HG03378 (cell line): ENCODE data around the gene PUS7L.
"Not testable (repeated sequence)": the region's sequence is repeated elsewhere in the genome, so short reads cannot be mapped to it uniquely, and the experiment has no call there.

Experiments used
- ATAC-seq: cut with Tn5 transposase; IDR thresholded peaks from one replicate; pipeline ENCODE4 v1.9.1; 2021; ENCODE audit warnings: mild to moderate bottlenecking, moderate library complexity; ENCODE audit not compliant: unreplicated experiment

The PUS7L gene

GRCh38 chr12:43750814-43751213 is 7.8 kb downstream of the PUS7L start:
- no peak for ATAC-seq

DNA sequence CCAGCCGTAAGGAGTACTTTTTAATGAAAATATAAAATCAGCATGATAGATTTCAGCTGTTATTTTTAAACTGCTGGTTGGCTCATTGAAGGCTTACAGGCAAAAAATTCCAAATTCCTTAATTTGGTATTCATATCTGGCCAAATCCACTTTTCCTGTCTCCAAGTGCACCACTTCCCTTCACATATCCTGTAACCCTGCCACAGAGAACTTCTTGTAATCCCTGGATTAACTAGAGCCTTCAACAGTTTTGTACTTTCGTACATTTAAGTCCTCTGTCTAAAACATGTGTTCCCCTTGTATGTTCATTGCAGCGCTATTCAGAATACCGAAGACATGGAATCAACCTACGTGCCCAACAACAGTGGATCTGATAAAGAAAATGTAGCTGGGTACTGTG is 9.6 kb downstream of the PUS7L start:
- ATAC-seq = no peak

- ATAC-seq = no peak
These were observed 13.8 kb downstream of the PUS7L start for GRCh38 chr12:43744826-43745225.

- ATAC-seq = no peak
These were observed 16.5 kb downstream of the PUS7L start for GRCh38 chr12:43742106-43742505.

GRCh38 chr12:43740511-43741100 is 18.0 kb downstream of the PUS7L start:
- ATAC-seq = peak; percentile 78

DNA sequence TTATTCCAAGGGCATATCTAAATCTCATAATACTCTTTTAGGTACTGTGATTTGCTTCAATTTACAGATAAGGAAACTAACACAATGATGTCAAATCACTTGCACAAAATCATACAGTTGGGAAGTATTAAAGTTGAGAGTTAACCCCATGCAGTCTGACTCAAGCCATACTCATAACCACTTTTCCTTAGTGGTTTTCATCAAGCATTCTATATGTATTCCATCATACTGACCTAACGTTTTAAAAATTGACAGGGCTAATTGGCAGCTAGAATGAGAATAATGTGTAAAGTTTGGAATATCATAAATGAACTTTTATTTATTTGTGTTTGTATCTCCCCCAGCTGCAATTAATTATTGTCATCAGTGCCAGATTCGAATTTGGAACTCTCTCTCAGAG is 20.9 kb downstream of the PUS7L start:
- no peak for ATAC-seq

DNA sequence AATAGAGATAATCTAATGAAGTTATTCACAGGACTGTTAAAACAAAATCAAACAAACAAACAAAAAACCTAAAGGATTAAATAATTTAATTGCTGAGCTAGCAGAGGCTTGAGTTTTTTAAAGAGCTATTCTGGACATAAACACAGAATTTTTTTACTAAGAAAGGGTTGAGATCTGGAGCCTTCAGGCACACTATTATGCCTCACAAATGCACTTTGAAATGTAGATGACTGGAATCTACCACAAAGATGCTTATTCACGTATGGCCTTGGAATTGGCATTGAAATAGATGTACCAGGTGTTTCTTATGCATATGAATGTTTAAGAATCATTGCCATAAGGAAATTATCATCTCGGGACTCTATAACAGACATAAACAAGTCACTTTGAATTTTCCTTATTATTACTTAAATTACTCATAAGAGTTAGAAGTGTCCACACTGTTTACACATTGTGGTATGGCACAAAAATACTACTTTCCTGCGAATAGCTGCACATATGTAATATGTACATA is 21.6 kb downstream of the PUS7L start:
- no peak for ATAC-seq

- no peak for ATAC-seq
These were observed 24.9 kb downstream of the PUS7L start for GRCh38 chr12:43733687-43734086.

DNA sequence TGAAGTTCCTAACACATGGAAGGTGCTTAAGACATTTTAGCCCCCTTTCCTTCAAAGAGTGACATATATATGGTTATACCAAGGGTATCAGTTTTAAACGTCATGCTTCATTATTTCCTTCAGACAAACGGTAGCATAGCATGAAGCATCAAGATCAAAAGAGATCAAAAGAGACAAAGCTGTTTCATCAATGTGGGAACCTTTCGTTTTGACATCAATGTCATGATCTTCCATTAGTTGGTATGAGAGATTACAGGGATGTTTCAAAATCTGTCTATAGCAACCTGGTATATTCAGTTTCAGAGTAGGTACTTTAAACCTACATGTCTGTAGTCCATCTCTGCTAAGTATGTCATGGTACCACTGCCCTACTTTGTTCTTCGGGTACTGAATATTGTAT is 28.3 kb downstream of the PUS7L start:
- no peak for ATAC-seq

DNA sequence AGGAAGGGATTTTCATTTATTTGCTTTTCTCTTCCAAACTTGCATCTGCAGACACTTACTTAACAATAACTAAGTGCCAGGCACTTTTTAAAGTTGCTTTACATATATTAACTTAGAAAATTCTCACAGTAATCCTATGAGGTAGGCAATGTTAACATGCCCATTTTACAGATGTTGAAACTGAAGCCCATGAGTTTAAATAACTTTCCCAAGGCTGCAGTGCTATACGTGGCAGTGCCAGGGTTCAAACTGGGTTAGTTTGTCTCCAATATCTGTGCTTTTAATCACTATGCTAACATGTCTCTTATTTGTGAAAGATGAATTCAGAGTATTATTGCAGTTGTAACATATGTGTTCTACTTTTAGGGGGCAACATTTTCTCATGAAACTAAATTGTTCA is 29.9 kb downstream of the PUS7L start:
- no peak for ATAC-seq

GRCh38 chr12:43728117-43728516 is 30.5 kb downstream of the PUS7L start:
- no peak for ATAC-seq

- ATAC-seq = no peak
These were observed 35.5 kb downstream of the PUS7L start for GRCh38 chr12:43723134-43723533.

DNA sequence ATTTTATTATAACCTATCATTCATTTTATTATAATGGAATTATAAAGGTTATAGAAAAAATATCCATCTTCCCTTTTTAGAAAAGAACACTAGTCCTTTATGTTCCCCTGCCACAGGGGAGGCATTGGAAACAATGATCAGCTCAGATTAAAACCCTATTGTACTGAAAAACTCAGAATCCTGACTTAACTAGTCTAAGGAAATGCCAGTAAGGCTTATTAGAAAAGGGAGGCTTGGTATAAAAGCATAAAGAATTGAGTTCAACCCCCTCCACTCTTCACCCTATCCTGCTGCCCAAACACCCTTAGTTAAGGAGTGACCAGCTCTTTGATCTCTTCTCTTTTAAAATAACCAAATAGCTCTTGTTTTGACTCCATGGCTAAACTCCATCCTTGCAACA is 36.0 kb downstream of the PUS7L start:
- no peak for ATAC-seq

- no peak for ATAC-seq
These were observed 47.2 kb downstream of the PUS7L start for GRCh38 chr12:43711348-43711747.

DNA sequence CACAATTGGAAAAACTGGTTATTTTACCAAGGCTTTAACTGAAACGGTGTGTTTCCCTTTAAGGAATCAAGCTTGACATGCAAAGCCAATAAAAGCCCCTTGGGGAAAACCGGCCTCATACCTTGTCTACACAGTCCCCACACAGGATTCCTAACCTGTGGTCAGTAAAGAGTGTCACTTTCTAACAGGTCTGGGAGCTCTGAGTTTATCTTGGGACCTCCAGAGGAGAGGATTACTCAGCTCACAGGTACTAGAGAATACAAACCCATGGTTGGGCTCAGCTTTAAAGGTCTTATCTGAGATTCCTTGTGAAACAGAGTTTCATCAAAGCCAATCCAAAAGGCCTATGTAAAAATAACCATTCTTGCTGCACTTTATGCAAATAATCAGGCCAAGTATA is 54.8 kb downstream of the PUS7L start:
- ATAC-seq = not testable (repeated sequence)

GRCh38 chr12:43701194-43701593 is 57.4 kb downstream of the PUS7L start:
- not testable (repeated sequence) for ATAC-seq

- ATAC-seq = no peak
These were observed 62.4 kb downstream of the PUS7L start for GRCh38 chr12:43696154-43696553.

DNA sequence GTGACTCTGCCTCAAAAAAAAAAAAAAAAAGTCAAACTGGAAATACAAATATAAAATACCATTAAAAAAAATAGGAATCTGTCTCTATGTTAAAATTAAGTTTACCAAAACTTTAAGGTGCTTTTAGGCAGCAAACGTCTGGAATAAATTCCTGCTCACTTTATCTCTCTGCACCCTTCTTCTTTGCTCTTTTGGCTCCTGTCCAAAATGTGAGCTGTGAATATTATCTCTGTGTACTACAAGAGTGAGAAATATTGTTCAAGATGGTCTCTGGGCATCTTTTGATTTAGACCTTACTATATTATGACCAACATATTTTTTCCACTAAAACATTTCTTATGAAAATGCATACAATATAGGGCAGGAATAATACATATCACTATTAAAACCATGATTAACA is 63.7 kb downstream of the PUS7L start:
- no peak for ATAC-seq

GRCh38 chr12:43692064-43692463 is 66.5 kb downstream of the PUS7L start:
- ATAC-seq = no peak

DNA sequence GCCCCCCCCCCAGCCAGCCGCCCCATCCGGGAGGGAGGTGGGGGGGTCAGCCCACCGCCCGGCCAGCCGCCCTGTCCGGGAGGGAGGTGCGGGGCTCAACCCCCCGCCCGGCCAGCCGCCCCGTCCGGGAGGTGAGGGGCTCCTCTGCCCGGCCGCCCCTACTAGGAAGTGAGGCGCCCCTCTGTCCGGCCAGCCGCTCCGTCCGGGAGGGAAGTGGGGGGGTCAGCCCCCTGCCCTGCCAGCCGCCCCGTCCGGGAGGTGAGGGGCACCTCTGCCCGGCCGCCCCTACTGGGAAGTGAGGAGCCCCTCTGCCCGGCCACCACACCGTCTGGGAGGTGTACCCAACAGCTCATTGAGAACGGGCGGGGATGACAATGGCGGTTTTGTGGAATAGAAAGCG is 73.1 kb downstream of the PUS7L start:
- not testable (repeated sequence) for ATAC-seq

- ATAC-seq = peak; percentile 93
These were observed 82.3 kb downstream of the PUS7L start for GRCh38 chr12:43676183-43676813.

DNA sequence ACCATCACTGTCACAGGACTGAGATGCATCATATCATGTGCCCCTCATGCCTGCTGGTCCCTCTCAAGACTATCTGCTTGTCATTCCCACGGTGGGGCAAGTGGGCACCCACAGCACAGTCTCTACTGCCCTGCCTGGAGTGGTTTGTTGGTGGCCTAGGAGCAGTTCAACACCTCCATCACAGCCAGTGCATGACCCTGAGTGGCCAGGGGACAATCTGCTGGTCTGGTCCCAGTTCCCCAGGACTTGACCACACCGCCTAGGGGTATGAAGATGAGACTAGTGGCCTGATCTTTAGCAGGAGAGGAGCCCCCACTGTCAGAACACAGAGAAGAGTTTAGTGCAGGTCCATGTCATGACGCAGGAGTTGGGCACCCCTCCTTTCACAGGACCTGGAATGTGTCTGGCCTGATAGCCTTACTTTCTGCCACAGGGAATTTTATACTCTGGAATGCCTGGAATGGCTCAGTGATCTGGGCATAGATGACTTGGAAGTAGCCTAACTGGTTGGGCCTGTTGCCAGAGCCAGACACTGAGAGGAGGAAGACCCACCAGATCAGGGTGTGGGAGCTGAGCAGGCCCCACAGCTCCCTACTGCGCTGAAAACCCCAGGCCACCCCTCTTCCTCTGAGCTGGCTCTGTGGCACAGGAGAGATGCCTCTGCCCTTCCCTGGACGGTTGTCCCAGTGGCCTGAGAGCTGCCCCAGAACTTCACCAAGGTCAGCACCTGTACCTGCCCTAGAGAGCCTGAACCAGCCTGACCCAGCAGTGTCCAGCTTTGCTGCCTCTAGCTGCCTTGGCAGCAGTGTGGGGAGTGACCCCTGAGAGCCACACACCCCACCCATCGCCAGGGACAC is 83.3 kb downstream of the PUS7L start:
- no peak for ATAC-seq
